ENCODE results near the gene PATJ.

Gene PATJ

DNA sequence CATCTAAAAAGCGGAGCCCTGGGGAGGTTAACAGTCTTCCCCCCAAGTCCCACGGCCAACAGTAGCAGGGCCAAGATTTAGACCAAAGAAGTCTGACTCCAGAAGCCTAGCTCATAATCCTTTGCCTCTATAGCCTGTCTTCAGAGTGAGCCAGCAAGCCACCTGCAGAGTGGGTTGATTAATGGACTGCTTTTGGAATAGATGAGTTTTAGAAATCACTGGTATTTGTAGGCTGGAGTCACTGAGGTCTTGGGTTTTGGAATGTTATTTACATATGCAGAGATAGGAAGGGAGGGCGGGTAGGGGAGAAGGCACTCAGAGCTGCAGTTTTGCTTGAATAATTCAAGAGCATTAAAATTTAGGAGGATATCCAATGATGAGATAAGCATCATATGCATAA is 361.6 kb downstream of the PATJ start:
- H3K36me3 ChIP-seq (ENCODE audit: low read length), result no peaks in the 10 kb centered on the region
- no peaks in the 10 kb centered on the region for H3K27me3 ChIP-seq (ENCODE audit: low read length)
- H3K4me2 ChIP-seq (ENCODE audit: low read depth, low read length, poor library complexity, severe bottlenecking), result no peak overlapping the region
- H2AFZ ChIP-seq (ENCODE audit: low read depth, low read length, severe bottlenecking), result no peak overlapping the region
- H4K20me1 ChIP-seq (ENCODE audit: low read depth, low read length), result no peaks in the 10 kb centered on the region
- no peaks in the 10 kb centered on the region for H3K9me2 ChIP-seq (replicated peaks; ENCODE audit: insufficient read depth, low read length)
- H3F3A ChIP-seq (ENCODE audit: insufficient read depth), result no peaks in the 10 kb centered on the region
- no peak overlapping the region for H3K27ac ChIP-seq (ENCODE audit: low read depth, low read length)
- no peak overlapping the region for H3K9ac ChIP-seq (ENCODE audit: low read length)
- no peaks in the 10 kb centered on the region for H3K9me3 ChIP-seq (ENCODE audit: insufficient read depth, low read length)
- no peak overlapping the region for H3K4me3 ChIP-seq (ENCODE audit: insufficient read depth, low read length, poor library complexity, severe bottlenecking)
- TF ChIP-seq EZH2phosphoT487 (conservative IDR thresholded peaks at IDR 0.05; ENCODE audit: low read length), result no peak
- TF ChIP-seq, protein P1, sequence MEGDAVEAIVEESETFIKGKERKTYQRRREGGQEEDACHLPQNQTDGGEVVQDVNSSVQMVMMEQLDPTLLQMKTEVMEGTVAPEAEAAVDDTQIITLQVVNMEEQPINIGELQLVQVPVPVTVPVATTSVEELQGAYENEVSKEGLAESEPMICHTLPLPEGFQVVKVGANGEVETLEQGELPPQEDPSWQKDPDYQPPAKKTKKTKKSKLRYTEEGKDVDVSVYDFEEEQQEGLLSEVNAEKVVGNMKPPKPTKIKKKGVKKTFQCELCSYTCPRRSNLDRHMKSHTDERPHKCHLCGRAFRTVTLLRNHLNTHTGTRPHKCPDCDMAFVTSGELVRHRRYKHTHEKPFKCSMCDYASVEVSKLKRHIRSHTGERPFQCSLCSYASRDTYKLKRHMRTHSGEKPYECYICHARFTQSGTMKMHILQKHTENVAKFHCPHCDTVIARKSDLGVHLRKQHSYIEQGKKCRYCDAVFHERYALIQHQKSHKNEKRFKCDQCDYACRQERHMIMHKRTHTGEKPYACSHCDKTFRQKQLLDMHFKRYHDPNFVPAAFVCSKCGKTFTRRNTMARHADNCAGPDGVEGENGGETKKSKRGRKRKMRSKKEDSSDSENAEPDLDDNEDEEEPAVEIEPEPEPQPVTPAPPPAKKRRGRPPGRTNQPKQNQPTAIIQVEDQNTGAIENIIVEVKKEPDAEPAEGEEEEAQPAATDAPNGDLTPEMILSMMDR (IDR thresholded peaks at IDR 0.05; ENCODE audit: insufficient read depth, low read length, poor library complexity, severe bottlenecking), result no peak
- no peaks in the 10 kb centered on the region for H3K79me2 ChIP-seq (ENCODE audit: insufficient read depth, low read length)

DNA sequence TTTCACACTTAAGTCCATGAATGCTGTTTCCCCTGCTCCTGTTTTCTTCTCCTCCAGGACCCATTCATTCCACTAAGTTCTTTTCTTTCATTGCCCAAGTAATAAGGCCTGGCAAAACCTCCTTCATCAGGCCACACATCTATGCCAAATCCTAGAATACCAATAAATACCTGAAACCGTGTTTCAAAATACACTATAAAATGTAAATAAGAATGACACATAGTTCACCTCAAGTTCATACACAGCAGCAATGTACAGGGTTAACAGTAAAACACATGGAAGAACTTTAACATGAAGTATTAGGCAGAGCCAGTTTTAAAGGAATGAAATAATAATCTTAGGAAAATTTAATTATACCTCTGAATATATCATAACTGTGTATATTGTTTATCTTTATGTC is 365.6 kb downstream of the PATJ start:
- no peaks in the 10 kb centered on the region for H3K9me3 ChIP-seq (ENCODE audit: insufficient read depth, low read length)
- no peaks in the 10 kb centered on the region for H3K27me3 ChIP-seq (ENCODE audit: low read length)
- no peak overlapping the region for H3K27ac ChIP-seq (ENCODE audit: low read depth, low read length)
- H3K79me2 ChIP-seq (ENCODE audit: insufficient read depth, low read length), result no peaks in the 10 kb centered on the region
- H3K9me2 ChIP-seq (replicated peaks; ENCODE audit: insufficient read depth, low read length), result no peaks in the 10 kb centered on the region
- TF ChIP-seq, protein P1 (IDR thresholded peaks at IDR 0.05; ENCODE audit: insufficient read depth, low read length, poor library complexity, severe bottlenecking), result no peak
- TF ChIP-seq EZH2phosphoT487 (conservative IDR thresholded peaks at IDR 0.05; ENCODE audit: low read length), result no peak
- no peak overlapping the region for H3K9ac ChIP-seq (ENCODE audit: low read length)
- H3K4me2 ChIP-seq (ENCODE audit: low read depth, low read length, poor library complexity, severe bottlenecking), result no peak overlapping the region
- no peaks in the 10 kb centered on the region for H3F3A ChIP-seq (ENCODE audit: insufficient read depth)
- H4K20me1 ChIP-seq (ENCODE audit: low read depth, low read length), result no peaks in the 10 kb centered on the region
- H3K4me3 ChIP-seq (ENCODE audit: insufficient read depth, low read length, poor library complexity, severe bottlenecking), result no peak overlapping the region
- no peaks in the 10 kb centered on the region for H3K36me3 ChIP-seq (ENCODE audit: low read length)
- no peak overlapping the region for H2AFZ ChIP-seq (ENCODE audit: low read depth, low read length, severe bottlenecking)

DNA sequence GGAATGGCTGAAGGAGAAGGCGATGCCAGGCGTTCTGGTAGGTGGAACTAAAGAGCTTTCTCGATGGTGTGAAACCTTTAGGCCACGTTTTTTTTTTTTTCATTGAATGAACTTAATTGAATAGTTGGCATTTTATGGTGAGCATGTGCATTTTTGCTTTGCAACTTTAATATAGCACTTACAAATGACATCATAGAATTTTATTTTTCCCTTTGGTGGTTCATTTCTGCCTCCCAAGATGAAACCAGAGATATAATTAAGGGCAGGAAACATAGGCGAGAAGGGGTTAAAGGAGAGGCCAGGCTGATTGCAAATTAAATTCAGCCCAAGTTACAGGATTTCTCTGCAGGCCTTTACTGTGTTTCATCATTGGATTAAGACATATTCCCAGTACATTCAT is 366.8 kb downstream of the PATJ start:
- H4K20me1 ChIP-seq (ENCODE audit: low read depth, low read length), result no peaks in the 10 kb centered on the region
- no peak overlapping the region for H3K4me2 ChIP-seq (ENCODE audit: low read depth, low read length, poor library complexity, severe bottlenecking)
- no peaks in the 10 kb centered on the region for H3K9me2 ChIP-seq (replicated peaks; ENCODE audit: insufficient read depth, low read length)
- H3F3A ChIP-seq (ENCODE audit: insufficient read depth), result no peaks in the 10 kb centered on the region
- H3K4me3 ChIP-seq (ENCODE audit: insufficient read depth, low read length, poor library complexity, severe bottlenecking), result no peak overlapping the region
- H3K79me2 ChIP-seq (ENCODE audit: insufficient read depth, low read length), result no peaks in the 10 kb centered on the region
- no peak overlapping the region for H3K27ac ChIP-seq (ENCODE audit: low read depth, low read length)
- H3K9ac ChIP-seq (ENCODE audit: low read length), result no peak overlapping the region
- no peak overlapping the region for H2AFZ ChIP-seq (ENCODE audit: low read depth, low read length, severe bottlenecking)
- H3K9me3 ChIP-seq (ENCODE audit: insufficient read depth, low read length), result no peaks in the 10 kb centered on the region
- no peaks in the 10 kb centered on the region for H3K27me3 ChIP-seq (ENCODE audit: low read length)
- TF ChIP-seq, protein P1 (IDR thresholded peaks at IDR 0.05; ENCODE audit: insufficient read depth, low read length, poor library complexity, severe bottlenecking), result no peak
- H3K36me3 ChIP-seq (ENCODE audit: low read length), result no peaks in the 10 kb centered on the region

Measured in SU-DHL-6 (cell line).